PC-3 (cell line): ENCODE data around the gene UGT1A9.

Experiments
- EZH2 ChIP-seq: fragments of 300-600 bp; sonication (generic); IDR thresholded peaks from one replicate; pipeline ENCODE4 v1.6.1; 2017; ENCODE audit warnings: antibody characterized with exemption, mild to moderate bottlenecking, low read length; ENCODE audit not compliant: unreplicated experiment
- EZH2phosphoT487 ChIP-seq: fragments of 300-600 bp; sonication (generic); IDR thresholded peaks from 2 replicates; pipeline ENCODE4 v1.6.1; 2018; ENCODE audit warnings: mild to moderate bottlenecking, antibody characterized with exemption, low read length, borderline replicate concordance
- TF ChIP-seq, protein P1 (sequence below): fragments of 300-600 bp; sonication (generic); conservative IDR thresholded peaks from 2 replicates; pipeline ENCODE4 v1.5.1; 2017; ENCODE audit warnings: antibody characterized with exemption, low read depth, mild to moderate bottlenecking, low read length

DNA sequence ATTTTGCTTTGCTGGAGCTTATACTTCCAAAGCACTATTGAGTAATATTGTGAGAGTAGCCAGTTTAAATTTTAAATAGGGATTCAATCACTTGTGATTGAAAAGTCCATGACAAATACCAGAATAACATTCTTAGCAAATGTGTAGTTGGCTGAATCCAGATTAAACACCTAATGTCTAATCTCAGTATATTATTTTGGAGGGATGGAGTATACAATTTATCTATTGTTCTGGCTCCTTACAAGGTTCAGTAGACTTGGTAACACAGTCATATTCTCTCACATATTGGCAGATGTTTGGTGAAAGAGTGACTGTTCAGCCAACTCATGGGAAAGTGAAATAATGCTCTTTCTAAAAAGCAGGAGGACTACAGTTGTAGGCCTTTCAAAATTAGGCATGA is 2.2 kb downstream of the UGT1A9 start:
- TF ChIP-seq, protein P1, sequence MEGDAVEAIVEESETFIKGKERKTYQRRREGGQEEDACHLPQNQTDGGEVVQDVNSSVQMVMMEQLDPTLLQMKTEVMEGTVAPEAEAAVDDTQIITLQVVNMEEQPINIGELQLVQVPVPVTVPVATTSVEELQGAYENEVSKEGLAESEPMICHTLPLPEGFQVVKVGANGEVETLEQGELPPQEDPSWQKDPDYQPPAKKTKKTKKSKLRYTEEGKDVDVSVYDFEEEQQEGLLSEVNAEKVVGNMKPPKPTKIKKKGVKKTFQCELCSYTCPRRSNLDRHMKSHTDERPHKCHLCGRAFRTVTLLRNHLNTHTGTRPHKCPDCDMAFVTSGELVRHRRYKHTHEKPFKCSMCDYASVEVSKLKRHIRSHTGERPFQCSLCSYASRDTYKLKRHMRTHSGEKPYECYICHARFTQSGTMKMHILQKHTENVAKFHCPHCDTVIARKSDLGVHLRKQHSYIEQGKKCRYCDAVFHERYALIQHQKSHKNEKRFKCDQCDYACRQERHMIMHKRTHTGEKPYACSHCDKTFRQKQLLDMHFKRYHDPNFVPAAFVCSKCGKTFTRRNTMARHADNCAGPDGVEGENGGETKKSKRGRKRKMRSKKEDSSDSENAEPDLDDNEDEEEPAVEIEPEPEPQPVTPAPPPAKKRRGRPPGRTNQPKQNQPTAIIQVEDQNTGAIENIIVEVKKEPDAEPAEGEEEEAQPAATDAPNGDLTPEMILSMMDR = no peak
- no peak for TF ChIP-seq EZH2
- TF ChIP-seq EZH2phosphoT487 = no peak
